GM18508 (cell line): Measurements from ENCODE around the gene VAV3.

Experiments
- ATAC-seq: cut with Tn5 transposase; IDR thresholded peaks from one replicate; pipeline ENCODE4 v1.9.1; 2021; ENCODE audit warnings: moderate number of reproducible peaks; ENCODE audit not compliant: insufficient read depth, unreplicated experiment

VAV3 gene

GRCh38 chr1:107692580-107693345, 272.2 kb downstream of the VAV3 start:
- ATAC-seq: no peak

- ATAC-seq: no peak
Measured at GRCh38 chr1:107691540-107691939, 273.4 kb downstream of the VAV3 start.

DNA sequence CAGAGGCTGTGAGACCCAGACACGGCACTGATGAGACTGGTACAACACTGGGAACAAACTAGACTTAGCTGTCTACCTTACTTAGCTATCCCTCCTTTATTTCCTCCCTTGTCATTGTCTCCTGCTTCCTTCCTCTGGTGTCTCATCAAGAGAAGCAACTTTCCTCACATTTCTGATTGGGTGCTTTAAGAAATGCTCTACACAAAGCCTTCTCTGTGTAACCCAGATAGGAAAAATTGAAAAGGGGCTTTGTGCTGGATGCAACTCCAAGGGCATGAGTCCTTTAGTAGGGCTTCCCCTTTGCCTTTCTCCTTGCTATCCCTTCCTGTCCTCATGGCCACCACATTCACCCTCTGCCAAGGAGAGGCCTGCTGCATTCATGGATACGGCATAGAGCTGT, 274.5 kb downstream of the VAV3 start:
- no peak for ATAC-seq

GRCh38 chr1:107689733-107690132, 275.2 kb downstream of the VAV3 start:
- no peak for ATAC-seq

DNA sequence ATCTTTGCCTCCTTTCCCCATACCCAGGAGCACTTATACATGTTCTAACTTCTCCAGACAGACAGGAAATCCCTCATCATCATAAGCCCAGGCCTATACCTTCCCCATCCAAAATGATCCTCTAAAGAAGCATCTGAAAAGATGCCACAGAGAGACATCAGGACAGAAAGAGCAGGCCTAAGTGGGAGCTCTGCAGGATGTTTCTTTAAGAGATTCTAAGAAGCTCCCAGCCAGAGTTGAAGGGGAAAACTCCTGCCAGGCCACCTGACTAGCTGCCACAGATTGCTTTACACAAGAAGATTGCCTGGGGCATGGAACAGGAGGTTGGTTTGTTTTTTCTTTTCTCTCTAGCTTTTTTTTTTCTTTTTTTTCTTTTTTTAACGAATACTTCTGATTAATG, 275.8 kb downstream of the VAV3 start:
- ATAC-seq: no peak

DNA sequence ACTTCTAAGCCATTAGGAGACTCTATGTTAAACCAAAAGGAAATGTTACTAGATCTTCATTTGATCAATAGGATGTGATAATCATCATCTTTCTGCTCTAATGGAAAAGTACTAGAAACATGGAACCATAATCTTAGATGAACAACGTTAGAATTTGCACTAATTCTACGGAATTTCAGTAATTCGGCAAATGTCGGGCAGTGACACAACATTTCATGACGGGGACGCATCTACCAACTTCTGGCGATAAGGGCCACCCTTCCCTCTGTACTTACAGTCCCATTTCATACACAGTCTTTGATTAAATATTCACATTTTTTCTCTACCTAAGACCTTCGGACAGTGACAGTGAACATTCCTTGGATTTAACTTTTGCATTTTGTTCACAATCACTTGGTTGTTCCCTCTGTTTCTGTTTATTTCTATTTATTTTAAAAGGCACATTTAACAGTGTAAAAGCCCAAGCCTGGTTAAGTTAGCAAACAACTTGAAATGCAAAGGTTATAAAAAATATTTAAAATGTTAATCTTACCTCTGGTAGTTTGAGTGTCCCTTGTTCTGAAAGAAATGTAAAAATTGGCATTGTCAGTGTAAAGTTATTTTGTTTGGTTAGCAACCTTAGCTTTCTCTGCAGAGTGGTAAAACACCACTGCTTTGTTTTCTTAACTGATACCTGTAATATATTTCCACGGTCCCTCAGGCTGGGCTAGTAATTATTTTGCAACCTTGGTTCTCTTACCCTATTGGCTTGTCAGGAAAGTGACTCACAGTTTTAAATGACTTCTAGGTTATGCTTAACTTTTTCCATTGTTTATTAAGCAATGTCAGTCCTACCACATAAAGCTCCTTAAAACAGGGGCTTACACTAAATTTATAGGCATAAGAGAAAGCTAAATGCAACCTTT, 276.9 kb downstream of the VAV3 start:
- no peak for ATAC-seq

- no peak for ATAC-seq
Measured at GRCh38 chr1:107683683-107684082, 281.3 kb downstream of the VAV3 start.

DNA sequence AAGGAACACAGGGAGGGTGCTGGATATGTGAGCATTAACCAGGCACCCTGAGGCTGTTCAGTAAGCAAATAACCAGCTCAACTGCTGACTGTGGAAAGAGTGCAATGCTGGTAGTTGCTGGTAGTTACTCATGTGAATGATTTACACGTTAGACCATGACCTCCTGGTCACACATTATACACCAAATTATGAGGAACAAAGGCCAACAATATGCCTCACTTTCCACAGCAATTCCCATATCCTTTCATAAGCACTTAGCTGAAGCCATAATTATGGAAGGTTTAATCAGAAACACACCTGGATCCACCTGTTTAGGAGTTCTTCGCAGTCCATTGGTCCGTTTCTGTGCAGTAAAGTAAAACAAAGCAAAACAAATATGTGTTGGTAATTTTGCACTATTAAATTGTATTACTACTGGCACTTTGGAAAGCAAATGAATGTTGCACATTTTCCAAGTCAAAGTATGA, 281.8 kb downstream of the VAV3 start:
- no peak for ATAC-seq

GRCh38 chr1:107682467-107682866, 282.5 kb downstream of the VAV3 start:
- no peak for ATAC-seq

DNA sequence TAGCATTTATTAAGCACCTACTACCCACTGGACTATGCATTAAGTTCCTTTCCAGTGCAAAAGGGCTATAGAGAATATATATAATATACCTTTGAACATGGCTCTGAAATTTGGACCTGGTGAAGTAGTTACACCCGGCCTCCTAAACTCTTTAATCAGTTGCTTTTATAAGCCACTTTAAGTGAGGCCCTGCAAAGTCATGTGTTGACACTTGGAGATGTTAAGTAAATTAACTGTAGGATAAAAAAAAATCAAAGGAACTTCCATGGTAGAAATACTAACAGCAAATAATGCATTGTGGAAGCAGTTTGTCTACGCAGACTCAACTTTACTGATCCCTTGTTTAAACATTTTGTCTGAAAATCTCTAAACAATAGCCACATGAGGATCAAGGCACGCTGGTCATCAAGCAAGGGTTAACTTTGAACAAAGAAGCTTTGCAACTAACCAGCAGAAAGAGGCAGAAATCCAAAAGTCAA, 283.9 kb downstream of the VAV3 start:
- ATAC-seq: no peak

DNA sequence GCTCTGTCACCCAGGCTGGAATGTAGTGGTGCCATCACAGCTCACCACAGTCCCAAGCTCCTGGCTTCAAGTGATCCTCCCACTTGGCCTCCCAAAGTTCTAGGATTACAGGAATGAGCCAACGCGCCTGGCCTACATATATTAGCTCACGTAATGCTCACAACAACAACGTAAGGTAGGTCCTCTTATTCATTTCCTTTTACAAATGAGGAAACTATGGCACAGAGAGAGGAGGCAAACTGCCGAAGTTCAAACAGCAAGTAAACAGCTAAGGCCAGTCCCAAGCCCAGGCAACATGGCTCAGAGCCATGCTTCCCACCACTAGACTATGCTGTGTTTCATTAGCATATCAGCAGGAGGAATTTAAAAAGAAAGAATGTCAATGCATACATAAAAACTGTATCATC, 284.4 kb downstream of the VAV3 start:
- ATAC-seq: no peak

DNA sequence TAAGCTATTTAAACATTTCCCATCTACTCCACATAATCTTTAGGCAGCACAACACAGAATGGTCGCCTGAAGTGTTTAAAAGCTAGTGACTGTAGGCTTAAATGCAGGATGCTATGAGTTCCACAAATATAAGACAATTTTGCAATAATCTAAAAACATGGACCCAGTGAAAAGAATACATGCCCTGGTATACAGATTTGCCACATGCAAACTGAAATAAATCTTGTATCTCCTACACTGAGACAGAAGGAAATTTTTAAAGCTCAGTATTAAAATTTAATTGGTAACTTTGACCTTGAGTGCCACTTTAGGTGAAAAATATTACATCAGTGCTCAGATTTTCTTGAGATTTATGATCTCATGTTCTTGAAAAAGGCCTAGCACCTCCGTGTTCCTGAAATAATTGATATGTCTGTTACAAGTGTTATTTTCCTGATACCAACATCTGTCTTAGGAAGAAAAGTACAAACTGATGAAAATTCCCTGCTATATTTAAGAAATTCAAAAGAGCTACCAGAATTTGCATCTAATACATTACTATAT, 285.5 kb downstream of the VAV3 start:
- no peak for ATAC-seq

GRCh38 chr1:107678993-107679392, 286.0 kb downstream of the VAV3 start:
- ATAC-seq: no peak

GRCh38 chr1:107677697-107678096, 287.3 kb downstream of the VAV3 start:
- no peak for ATAC-seq

GRCh38 chr1:107674486-107674885, 290.5 kb downstream of the VAV3 start:
- ATAC-seq: no peak

DNA sequence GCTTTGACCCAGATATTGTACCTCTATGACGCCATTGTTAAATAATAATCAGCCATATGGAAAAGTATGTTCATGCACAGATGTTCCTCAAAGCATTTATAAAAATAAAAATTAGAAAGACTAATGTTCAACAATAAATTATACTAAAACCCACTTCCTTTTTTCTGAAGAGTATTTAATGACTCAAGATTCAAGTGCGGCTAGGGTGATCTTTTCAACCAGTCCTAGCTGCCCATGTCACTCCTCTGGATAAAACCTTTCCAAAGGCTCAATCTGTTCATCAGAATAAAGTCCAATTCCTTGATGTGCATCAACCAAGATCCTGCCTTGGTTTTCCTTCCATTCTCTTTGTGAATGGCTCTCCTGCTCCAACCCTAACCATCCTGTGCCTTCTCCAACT, 292.0 kb downstream of the VAV3 start:
- ATAC-seq: no peak

DNA sequence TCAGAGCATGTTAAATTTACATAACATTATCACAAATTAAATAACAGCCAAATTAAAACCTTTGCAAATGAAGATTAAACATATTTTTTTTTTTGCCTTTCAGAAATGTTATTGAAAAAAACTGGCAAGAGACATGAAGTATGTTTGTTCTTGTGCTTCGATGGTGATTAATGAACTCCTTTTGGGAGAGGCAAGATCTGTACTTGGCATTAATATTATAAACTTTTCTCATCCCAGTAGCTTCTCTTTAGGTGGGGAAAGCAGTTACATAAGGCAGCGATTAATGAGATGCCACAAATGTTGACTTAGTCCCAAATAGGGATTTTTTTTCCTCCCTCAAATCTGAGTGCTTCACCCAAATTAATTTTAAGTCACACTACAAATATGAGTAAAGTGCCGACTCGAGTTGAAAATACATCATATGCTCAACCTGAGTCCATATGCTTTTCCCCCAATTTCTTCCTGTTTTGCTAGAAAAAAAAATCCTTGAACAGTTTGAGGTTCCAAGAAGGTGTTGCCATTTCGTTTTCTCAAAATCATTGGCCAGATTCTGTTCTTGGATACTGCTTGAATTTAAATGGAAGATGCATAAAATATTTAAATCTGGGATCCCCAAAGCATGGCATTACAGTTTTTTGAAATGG, 294.5 kb downstream of the VAV3 start:
- no peak for ATAC-seq

- ATAC-seq: no peak
Measured at GRCh38 chr1:107669996-107670395, 295.0 kb downstream of the VAV3 start.

DNA sequence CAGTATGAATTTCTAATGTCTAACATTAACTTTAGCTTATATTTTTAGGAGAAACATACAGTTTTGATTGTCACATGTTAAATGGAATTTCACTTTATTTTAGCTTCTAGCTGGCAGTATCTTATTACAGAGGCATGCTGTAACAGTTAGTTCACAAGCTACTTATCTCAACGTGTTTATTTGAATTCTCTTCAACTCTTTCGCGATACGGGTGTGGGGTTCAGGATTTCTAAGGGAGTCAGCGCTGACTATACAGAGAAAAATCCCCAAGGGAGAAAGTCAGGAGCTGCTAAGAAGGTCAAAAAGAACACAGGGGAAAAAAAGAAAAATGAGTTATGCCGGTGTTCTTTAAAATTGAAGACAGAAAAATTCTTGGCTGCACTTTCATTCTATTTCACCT, 296.2 kb downstream of the VAV3 start:
- no peak for ATAC-seq

- no peak for ATAC-seq
Measured at GRCh38 chr1:107666493-107666892, 298.5 kb downstream of the VAV3 start.
